Nephron progenitor cell (in vitro differentiated cells): Measurements from ENCODE around the gene SLC9C1.

Source experiments
- DNase-seq: peaks from one replicate; pipeline ENCODE4 v3.0.0; 2021
- H3K27ac Mint-ChIP-seq: 2 replicates; pipeline ENCODE4 v1.8.0; 2021; ENCODE audit warnings: mild to moderate bottlenecking, moderate library complexity, mixed read lengths
- H3K27me3 Mint-ChIP-seq: 2 replicates; pipeline ENCODE4 v1.8.0; 2021; ENCODE audit warnings: mild to moderate bottlenecking, low read depth, mixed read lengths; ENCODE audit not compliant: poor library complexity
- H3K36me3 Mint-ChIP-seq: 2 replicates; pipeline ENCODE4 v1.8.0; 2021; ENCODE audit warnings: low read depth, mixed read lengths
- H3K4me1 Mint-ChIP-seq: 2 replicates; pipeline ENCODE4 v1.8.0; 2021; ENCODE audit warnings: mixed read lengths
- H3K4me3 Mint-ChIP-seq: 2 replicates; pipeline ENCODE4 v1.8.0; 2021; ENCODE audit warnings: mild to moderate bottlenecking, moderate library complexity, mixed read lengths
- H3K9me3 Mint-ChIP-seq: 2 replicates; pipeline ENCODE4 v1.8.0; 2021; ENCODE audit warnings: mild to moderate bottlenecking, moderate library complexity, mixed read lengths
- CTCF ChIP-seq: fragments of 200-600 bp; sonication (generic); IDR thresholded peaks from 2 replicates; pipeline ENCODE4 v1.5.0; 2021; ENCODE audit warnings: antibody characterized with exemption

The SLC9C1 gene

GRCh38 chr3:112331851-112332250 is 37.8 kb upstream of the SLC9C1 start:
- no peak for TF ChIP-seq CTCF
- Mint-ChIP-seq H3K4me3 (peak overlapping the region; percentile 93), H3K27ac (no peak overlapping the region), H3K36me3 (peaks cover 20% of the 10 kb centered on the region), H3K9me3 (no peaks in the 10 kb centered on the region), H3K4me1 (peaks cover 40% of the 10 kb centered on the region), H3K27me3 (peaks cover under 1% of the 10 kb centered on the region)
- no peak for DNase-seq

GRCh38 chr3:112327371-112327951 is 33.4 kb upstream of the SLC9C1 start:
- H3K36me3 Mint-ChIP-seq, result no peaks in the 10 kb centered on the region
- no peak overlapping the region for H3K4me3 Mint-ChIP-seq
- no peaks in the 10 kb centered on the region for H3K9me3 Mint-ChIP-seq
- peaks cover 3% of the 10 kb centered on the region for H3K4me1 Mint-ChIP-seq
- DNase-seq, result no peak
- no peak overlapping the region for H3K27ac Mint-ChIP-seq
- peaks cover 4% of the 10 kb centered on the region for H3K27me3 Mint-ChIP-seq
- TF ChIP-seq CTCF, result peak; percentile 49

GRCh38 chr3:112321867-112322652 is 28.0 kb upstream of the SLC9C1 start:
- DNase-seq, result no peak
- no peak for TF ChIP-seq CTCF
- Mint-ChIP-seq H3K9me3 (peaks cover 17% of the 10 kb centered on the region), H3K4me3 (peak overlapping the region; percentile 52), H3K4me1 (peaks cover 33% of the 10 kb centered on the region), H3K36me3 (peaks cover 10% of the 10 kb centered on the region), H3K27ac (peak overlapping the region; percentile 41), H3K27me3 (peaks cover 4% of the 10 kb centered on the region)

- Mint-ChIP-seq H3K9me3 (peaks cover 26% of the 10 kb centered on the region), H3K4me3 (no peak overlapping the region), H3K27ac (no peak overlapping the region)
Measured at GRCh38 chr3:112320691-112321090, 26.7 kb upstream of the SLC9C1 start.

GRCh38 chr3:112319516-112320276 is 25.7 kb upstream of the SLC9C1 start:
- no peak for DNase-seq
- peaks cover 17% of the 10 kb centered on the region for H3K36me3 Mint-ChIP-seq
- peaks cover 34% of the 10 kb centered on the region for H3K9me3 Mint-ChIP-seq
- H3K27me3 Mint-ChIP-seq, result no peaks in the 10 kb centered on the region
- peaks cover 33% of the 10 kb centered on the region for H3K4me1 Mint-ChIP-seq
- no peak for TF ChIP-seq CTCF
- no peak overlapping the region for H3K4me3 Mint-ChIP-seq
- H3K27ac Mint-ChIP-seq, result peak overlapping the region; percentile 65

More at GRCh38 chr3:112320691-112321090, 26.7 kb upstream of the SLC9C1 start:
- H3K27me3 Mint-ChIP-seq, result no peaks in the 10 kb centered on the region
- H3K4me1 Mint-ChIP-seq, result peaks cover 33% of the 10 kb centered on the region
- TF ChIP-seq CTCF, result no peak
- DNase-seq, result no peak
- peaks cover 10% of the 10 kb centered on the region for H3K36me3 Mint-ChIP-seq
